HG03108 (cell line): ENCODE measurements around the gene PLCB2.

ENCODE experiments used
- ATAC-seq: cut with Tn5 transposase; IDR thresholded peaks from one replicate; pipeline ENCODE4 v1.9.1; 2021; ENCODE audit warnings: moderate library complexity; ENCODE audit not compliant: unreplicated experiment

Gene PLCB2

GRCh38 chr15:40306371-40306770 lies 1.4 kb downstream of the PLCB2 start:
- ATAC-seq: no peak

GRCh38 chr15:40305281-40305680 lies 2.5 kb downstream of the PLCB2 start:
- no peak for ATAC-seq

GRCh38 chr15:40303576-40303975 lies 4.2 kb downstream of the PLCB2 start:
- no peak for ATAC-seq

GRCh38 chr15:40302981-40303380 lies 4.8 kb downstream of the PLCB2 start:
- no peak for ATAC-seq

- ATAC-seq: no peak
Observed at GRCh38 chr15:40302288-40302886, 5.3 kb downstream of the PLCB2 start.

GRCh38 chr15:40301467-40302179 lies 6.1 kb downstream of the PLCB2 start:
- ATAC-seq: no peak

- ATAC-seq: no peak
Observed at GRCh38 chr15:40300771-40301170, 7.0 kb downstream of the PLCB2 start.

GRCh38 chr15:40300367-40300766 lies 7.4 kb downstream of the PLCB2 start:
- no peak for ATAC-seq

GRCh38 chr15:40298216-40298935 lies 9.4 kb downstream of the PLCB2 start:
- ATAC-seq: no peak

- ATAC-seq: no peak
Observed at GRCh38 chr15:40297356-40297755, 10.4 kb downstream of the PLCB2 start.

GRCh38 chr15:40296561-40297230 lies 11.0 kb downstream of the PLCB2 start:
- ATAC-seq: no peak

- no peak for ATAC-seq
Observed at GRCh38 chr15:40295877-40296560, 11.7 kb downstream of the PLCB2 start.

GRCh38 chr15:40295297-40295696 lies 12.4 kb downstream of the PLCB2 start:
- ATAC-seq: no peak

GRCh38 chr15:40293905-40294895 lies 13.5 kb downstream of the PLCB2 start:
- ATAC-seq: no peak

- no peak for ATAC-seq
Observed at GRCh38 chr15:40293006-40293405, 14.7 kb downstream of the PLCB2 start.

GRCh38 chr15:40292246-40292645 lies 15.5 kb downstream of the PLCB2 start:
- ATAC-seq: no peak

GRCh38 chr15:40290918-40291574 lies 16.7 kb downstream of the PLCB2 start:
- ATAC-seq: no peak

- no peak for ATAC-seq
Observed at GRCh38 chr15:40290545-40290917, 17.2 kb downstream of the PLCB2 start.

GRCh38 chr15:40289140-40289775 lies 18.5 kb downstream of the PLCB2 start:
- no peak for ATAC-seq
